Fibroblast of lung (primary cell): ENCODE results near the gene FRMD4A. TPM values are rescaled to one million over a fixed set of nuclear protein-coding genes. Genes with fewer than 3 reads are reported as not detected.

Experiments used
- DNase-seq, 2 donors: peaks; one replicate each; pipeline versions ENCODE4 v3.0.0 to v3.0.0-alpha.2; 2010; ENCODE audit warnings: low read depth in 2 of 2
- H2AFZ ChIP-seq: 2 replicates; pipeline ENCODE4 v1.5.1; 2012; ENCODE audit warnings: low read length, control low read depth, inconsistent platforms
- H3K27ac ChIP-seq: 2 replicates; pipeline ENCODE4 v1.5.1; 2011; ENCODE audit warnings: low read length, control low read depth; ENCODE audit not compliant: insufficient read depth
- H3K27me3 ChIP-seq: 2 replicates; pipeline ENCODE4 v1.5.1; 2011; ENCODE audit warnings: mild to moderate bottlenecking, low read length; ENCODE audit not compliant: control insufficient read depth, insufficient read depth
- H3K36me3 ChIP-seq: 2 replicates; pipeline ENCODE4 v1.5.1; 2011; ENCODE audit warnings: low read length; ENCODE audit not compliant: control insufficient read depth, insufficient read depth
- H3K4me1 ChIP-seq: 2 replicates; pipeline ENCODE4 v1.5.1; 2011; ENCODE audit warnings: low read length; ENCODE audit not compliant: control insufficient read depth, insufficient read depth; ENCODE audit errors: extremely low read depth
- H3K4me2 ChIP-seq: 2 replicates; pipeline ENCODE4 v1.5.1; 2011; ENCODE audit warnings: low read length, control low read depth; ENCODE audit not compliant: insufficient read depth; ENCODE audit errors: extremely low read depth
- H3K4me3 ChIP-seq, 4 experiments: fragments of 200-600 bp in 1 of 4; sonication (generic) in 1 of 4; replicated peaks in 1 of 4; 2 replicates each; pipeline ENCODE4 v1.5.1; 2011 to 2016; ENCODE audit warnings: low read length in 4 of 4, low read depth in 3 of 4, mild to moderate bottlenecking in 3 of 4, control low read depth in 2 of 4, inconsistent platforms in 1 of 4, mixed read lengths in 1 of 4; ENCODE audit not compliant: insufficient read depth in 1 of 4; ENCODE audit errors: control extremely low read depth in 1 of 4
- H3K79me2 ChIP-seq: 2 replicates; pipeline ENCODE4 v1.5.1; 2012; ENCODE audit warnings: mild to moderate bottlenecking, low read length, inconsistent platforms; ENCODE audit not compliant: control insufficient read depth, insufficient read depth
- H3K9ac ChIP-seq: 2 replicates; pipeline ENCODE4 v1.5.1; 2011; ENCODE audit warnings: mild to moderate bottlenecking, low read length, control low read depth; ENCODE audit not compliant: insufficient read depth
- H3K9me3 ChIP-seq: 2 replicates; pipeline ENCODE4 v1.5.1; 2012; ENCODE audit warnings: low read depth, low read length; ENCODE audit not compliant: control insufficient read depth, insufficient read depth
- H4K20me1 ChIP-seq: 2 replicates; pipeline ENCODE4 v1.5.1; 2011; ENCODE audit warnings: low read length; ENCODE audit not compliant: control insufficient read depth, insufficient read depth; ENCODE audit errors: extremely low read depth
- CTCF ChIP-seq, 2 donors: IDR thresholded peaks in 1 of 2; conservative IDR thresholded peaks in 1 of 2; 1 replicate in 1 of 2; 2 replicates in 1 of 2; pipeline ENCODE4 v1.5.1; 2011 to 2012; ENCODE audit warnings: low read length in 2 of 2, control low read depth in 1 of 2, inconsistent platforms in 1 of 2, low read depth in 1 of 2, mild to moderate bottlenecking in 1 of 2
- EZH2 ChIP-seq: IDR thresholded peaks from 2 replicates; pipeline ENCODE4 v1.5.1; 2012; ENCODE audit warnings: low read length, control low read depth, mild to moderate bottlenecking; ENCODE audit errors: missing control alignments
- polyA plus RNA-seq, 2 donors: library from polyadenylated mRNA; depleted of rRNA in 1 of 2; stranded (reverse) in 1 of 2; unstranded in 1 of 2; fragments of >200 nt; gene quantifications; 2 replicates each; pipeline ENCODE4 v1.2.1, GENCODE V29; 2011 to 2012; ENCODE audit warnings: missing spikeins in 1 of 2
- total RNA-seq: library from RNA; depleted of rRNA; stranded (reverse); fragments of >200 nt; gene quantifications from 2 replicates; pipeline ENCODE4 v1.2.1, GENCODE V29; 2014

FRMD4A gene
- total and polyA plus RNA-seq, 2 donors (not counting 1 experiment from before 2014, with no cell fraction given), result 26.9 to 63.6 TPM

DNA sequence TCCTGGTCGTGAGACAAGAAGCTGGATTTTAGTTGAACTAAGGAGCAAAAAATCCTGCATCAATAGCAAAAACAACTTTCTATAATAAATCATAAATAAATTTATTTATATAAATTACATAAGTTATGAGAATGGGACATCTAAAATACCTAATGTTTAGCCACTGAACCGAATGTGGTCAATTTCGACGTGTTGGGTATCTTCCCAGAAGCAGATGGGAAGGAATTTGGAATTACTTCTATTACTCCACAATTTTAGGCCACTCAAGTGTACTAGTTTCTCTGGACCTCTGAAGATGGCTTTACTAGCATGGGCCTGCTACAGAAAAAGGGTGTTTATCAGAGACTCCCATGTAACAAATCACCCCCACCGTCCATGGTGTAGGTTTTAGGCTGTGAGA lies 572.0 kb downstream of the FRMD4A start:
- H3K9me3 ChIP-seq, result no peaks in the 10 kb centered on the region
- H3K9ac ChIP-seq, result no peak overlapping the region
- no peak overlapping the region for H3K4me2 ChIP-seq
- TF ChIP-seq CTCF (conservative IDR thresholded peaks at IDR 0.05 in 1 of 2, IDR thresholded peaks at IDR 0.05 in 1 of 2; ENCODE audit: low read depth in 1 of 2, low read length in 2 of 2) (no peak), EZH2 (no peak)
- no peaks in the 10 kb centered on the region for H4K20me1 ChIP-seq
- no peaks in the 10 kb centered on the region for H3K79me2 ChIP-seq
- H3K36me3 ChIP-seq, result no peaks in the 10 kb centered on the region
- DNase-seq, result peak in 1 of 2 donors; percentile 59
- peaks cover 6% of the 10 kb centered on the region for H3K4me1 ChIP-seq
- H3K27me3 ChIP-seq, result no peaks in the 10 kb centered on the region
- H3K4me3 ChIP-seq, result no peak overlapping the region
- no peak overlapping the region for H2AFZ ChIP-seq
- peak overlapping the region; percentile 34 for H3K27ac ChIP-seq

- Histone ChIP-seq H3K4me1 (peaks cover 6% of the 10 kb centered on the region), H3K79me2 (no peaks in the 10 kb centered on the region), H3K4me2 (no peak overlapping the region), H3K27me3 (no peaks in the 10 kb centered on the region), H3K4me3 (no peak overlapping the region), H3K36me3 (no peaks in the 10 kb centered on the region), H3K27ac (no peak overlapping the region), H2AFZ (no peak overlapping the region), H3K9me3 (no peaks in the 10 kb centered on the region), H4K20me1 (no peaks in the 10 kb centered on the region), H3K9ac (no peak overlapping the region)
- TF ChIP-seq CTCF (conservative IDR thresholded peaks at IDR 0.05 in 1 of 2, IDR thresholded peaks at IDR 0.05 in 1 of 2; ENCODE audit: low read depth in 1 of 2, low read length in 2 of 2) (no peak), EZH2 (no peak)
- DNase-seq, result peak; percentile 58 to 89
Measured at GRCh38 chr10:13758312-13758711, 572.4 kb downstream of the FRMD4A start.

- no peaks in the 10 kb centered on the region for H3K36me3 ChIP-seq
- no peak overlapping the region for H3K27ac ChIP-seq
- DNase-seq, result no peak
- no peaks in the 10 kb centered on the region for H3K27me3 ChIP-seq
- H3K9me3 ChIP-seq, result no peaks in the 10 kb centered on the region
- no peak for TF ChIP-seq EZH2
- TF ChIP-seq CTCF (conservative IDR thresholded peaks at IDR 0.05 in 1 of 2, IDR thresholded peaks at IDR 0.05 in 1 of 2; ENCODE audit: low read depth in 1 of 2, low read length in 2 of 2), result no peak
- H3K79me2 ChIP-seq, result no peaks in the 10 kb centered on the region
- peaks cover 6% of the 10 kb centered on the region for H3K4me1 ChIP-seq
- no peak overlapping the region for H2AFZ ChIP-seq
- H4K20me1 ChIP-seq, result no peaks in the 10 kb centered on the region
- H3K4me3 ChIP-seq, result no peak overlapping the region
- no peak overlapping the region for H3K9ac ChIP-seq
- H3K4me2 ChIP-seq, result no peak overlapping the region
Measured at GRCh38 chr10:13754277-13754676, 576.4 kb downstream of the FRMD4A start.
